Left ventricle myocardium inferior (tissue), 1 donor: ENCODE measurements around the gene TOP2B. TPM values are rescaled to one million over a fixed set of nuclear protein-coding genes. Genes with fewer than 3 reads are reported as not detected.

ENCODE experiments used
- DNase-seq: peaks from one replicate; pipeline ENCODE4 v3.0.0-alpha.2; 2020
- H3K27ac ChIP-seq: fragments of 200-600 bp; replicated peaks from 2 replicates; pipeline ENCODE4 v1.8.0; 2021
- H3K27me3 ChIP-seq: fragments of 200-600 bp; 2 replicates; pipeline ENCODE4 v1.8.0; 2021; ENCODE audit warnings: low read depth
- H3K36me3 ChIP-seq: fragments of 200-600 bp; 2 replicates; pipeline ENCODE4 v1.8.0; 2021
- H3K4me1 ChIP-seq: fragments of 200-600 bp; 2 replicates; pipeline ENCODE4 v1.8.0; 2021
- H3K4me3 ChIP-seq: fragments of 200-600 bp; 2 replicates; pipeline ENCODE4 v1.8.0; 2021; ENCODE audit warnings: mild to moderate bottlenecking, moderate library complexity
- H3K9me3 ChIP-seq: fragments of 200-600 bp; replicated peaks from 2 replicates; pipeline ENCODE4 v1.8.0; 2021
- CTCF ChIP-seq: fragments of 200-600 bp; IDR thresholded peaks from 2 replicates; pipeline ENCODE4 v1.8.0; 2021; ENCODE audit warnings: antibody characterized with exemption, mild to moderate bottlenecking, borderline replicate concordance
- intact Hi-C: fragments of 100-400 bp; cut with micrococcal nuclease; formaldehyde crosslinking; loops from one replicate; pipeline ENCODE4 v1.11.0; 2022
- total RNA-seq: library from RNA; stranded (reverse); fragmentation: NEBNext Ultra II Directional; extraction: Animal tissue kit (Norgen Biotek cat#: 25700); gene quantifications from one replicate; pipeline ENCODE4 v1.2.1, GENCODE V29; 2021
- donor health status: DM: no; HTN: yes; CAD: no; lungs with severe emphysema.

The TOP2B gene
- total RNA-seq, 1 donor from 2014 or later, result 101 TPM

- no peaks in the 10 kb centered on the region for H3K27me3 ChIP-seq
- DNase-seq, result no peak
- intact Hi-C loops, result no loop called here
- H3K9me3 ChIP-seq, result peaks cover 9% of the 10 kb centered on the region
- no peak overlapping the region for H3K4me3 ChIP-seq
- H3K4me1 ChIP-seq, result peaks cover 17% of the 10 kb centered on the region
- H3K36me3 ChIP-seq, result peaks cover 36% of the 10 kb centered on the region
- no peak overlapping the region for H3K27ac ChIP-seq
- TF ChIP-seq CTCF, result no peak
Observed at GRCh38 chr3:25583343-25583742, 81.4 kb downstream of the TOP2B start.

DNA sequence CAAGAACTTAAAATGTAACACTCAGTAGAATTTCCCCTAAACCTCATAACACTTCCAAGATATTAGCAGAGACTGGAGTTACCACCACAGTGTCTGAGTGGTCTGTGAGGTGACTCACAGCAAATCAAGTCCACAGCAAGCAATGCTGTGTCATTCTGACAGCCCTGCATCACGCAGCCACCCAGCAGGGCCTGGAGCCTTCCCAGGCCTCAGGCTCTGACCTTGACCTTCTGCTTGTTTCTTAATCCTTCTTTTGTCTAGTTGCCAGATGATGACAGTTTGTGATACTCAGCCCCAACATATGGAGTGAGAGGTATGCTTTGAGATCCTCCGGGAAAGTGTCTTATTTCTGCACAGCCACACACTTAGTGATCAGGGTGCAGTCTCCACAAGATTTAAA is 82.5 kb downstream of the TOP2B start:
- H3K9me3 ChIP-seq, result peaks cover 4% of the 10 kb centered on the region
- intact Hi-C loops, result no loop called here
- TF ChIP-seq CTCF, result no peak
- no peaks in the 10 kb centered on the region for H3K27me3 ChIP-seq
- H3K27ac ChIP-seq, result no peak overlapping the region
- H3K36me3 ChIP-seq, result peaks cover 36% of the 10 kb centered on the region
- no peak for DNase-seq
- H3K4me3 ChIP-seq, result no peak overlapping the region
- H3K4me1 ChIP-seq, result peaks cover 9% of the 10 kb centered on the region

DNA sequence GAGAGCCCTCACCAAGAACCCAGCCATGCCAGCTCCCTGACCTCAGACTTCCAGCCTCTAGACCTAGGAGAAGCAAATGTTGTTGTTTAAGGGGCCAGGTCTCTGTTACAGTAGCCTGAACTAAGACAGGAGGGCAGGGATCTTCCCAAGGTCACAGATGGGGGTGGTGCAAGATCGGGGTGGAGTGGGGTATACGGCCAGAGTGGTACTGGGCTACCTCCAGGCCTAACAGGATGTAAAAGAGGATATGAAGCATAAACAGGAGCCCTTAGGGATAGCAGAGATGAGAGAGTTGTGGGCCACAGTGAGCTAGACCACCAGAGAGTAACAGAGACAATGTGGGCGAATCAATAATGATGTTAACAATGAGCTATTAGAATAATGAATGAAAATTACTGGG is 82.9 kb downstream of the TOP2B start:
- Histone ChIP-seq H3K27me3 (no peaks in the 10 kb centered on the region), H3K27ac (no peak overlapping the region), H3K4me1 (peaks cover 5% of the 10 kb centered on the region), H3K9me3 (peaks cover 4% of the 10 kb centered on the region), H3K4me3 (no peak overlapping the region), H3K36me3 (peaks cover 36% of the 10 kb centered on the region)
- TF ChIP-seq CTCF, result no peak
- DNase-seq, result no peak
- intact Hi-C loops, result no loop called here

- Histone ChIP-seq H3K4me3 (no peak overlapping the region), H3K9me3 (peaks cover 4% of the 10 kb centered on the region), H3K4me1 (peaks cover 6% of the 10 kb centered on the region), H3K27ac (no peak overlapping the region), H3K36me3 (peaks cover 36% of the 10 kb centered on the region), H3K27me3 (no peaks in the 10 kb centered on the region)
- no peak for TF ChIP-seq CTCF
- no peak for DNase-seq
- intact Hi-C loops, result no loop called here
Observed at GRCh38 chr3:25581335-25581734, 83.4 kb downstream of the TOP2B start.

DNA sequence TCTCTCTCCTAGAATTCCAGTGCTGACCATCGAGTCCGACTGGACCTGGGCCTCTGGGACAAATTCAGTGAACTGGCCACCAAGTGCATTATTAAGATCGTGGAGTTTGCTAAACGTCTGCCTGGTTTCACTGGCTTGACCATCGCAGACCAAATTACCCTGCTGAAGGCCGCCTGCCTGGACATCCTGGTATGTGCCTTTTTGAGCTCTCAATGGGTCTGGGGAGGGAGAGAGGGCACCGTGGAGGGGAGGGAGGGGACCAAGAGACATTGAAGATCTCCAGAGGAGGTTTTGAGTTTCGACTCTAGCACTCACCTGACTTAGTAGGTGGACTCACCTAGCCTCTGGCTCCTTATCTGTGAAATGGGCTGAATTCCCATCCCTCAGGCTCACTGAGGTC is 84.2 kb downstream of the TOP2B start:
- no peak overlapping the region for H3K4me3 ChIP-seq
- DNase-seq, result no peak
- H3K27ac ChIP-seq, result no peak overlapping the region

More for the DNA sequence above, 84.2 kb downstream of the TOP2B start:
- intact Hi-C loops, result no loop called here
- Histone ChIP-seq H3K36me3 (peaks cover 36% of the 10 kb centered on the region), H3K27me3 (no peaks in the 10 kb centered on the region), H3K9me3 (peaks cover 4% of the 10 kb centered on the region), H3K4me1 (peaks cover 6% of the 10 kb centered on the region)
- no peak for TF ChIP-seq CTCF
